Inferior parietal cortex (tissue), 1 donor: ENCODE measurements around the gene FAM162B.
A peak's percentile ranks its signal among the peaks of the same experiment; 100 is the strongest.
"Not testable (repeated sequence)": the region's sequence is repeated elsewhere in the genome, so short reads cannot be mapped to it uniquely, and the experiment has no call there.

Experiments
- DNase-seq: peaks from one replicate; pipeline ENCODE4 v3.0.0-alpha.2; 2016; ENCODE audit errors: extremely low spot score

FAM162B gene

GRCh38 chr6:116764961-116765841 is at the start of gene FAM162B:
TSS of gene FAM162B (minus strand) at chr6:116765719. CDS start at chr6:116765576, 143 bp downstream.
- DNase-seq = no peak

DNA sequence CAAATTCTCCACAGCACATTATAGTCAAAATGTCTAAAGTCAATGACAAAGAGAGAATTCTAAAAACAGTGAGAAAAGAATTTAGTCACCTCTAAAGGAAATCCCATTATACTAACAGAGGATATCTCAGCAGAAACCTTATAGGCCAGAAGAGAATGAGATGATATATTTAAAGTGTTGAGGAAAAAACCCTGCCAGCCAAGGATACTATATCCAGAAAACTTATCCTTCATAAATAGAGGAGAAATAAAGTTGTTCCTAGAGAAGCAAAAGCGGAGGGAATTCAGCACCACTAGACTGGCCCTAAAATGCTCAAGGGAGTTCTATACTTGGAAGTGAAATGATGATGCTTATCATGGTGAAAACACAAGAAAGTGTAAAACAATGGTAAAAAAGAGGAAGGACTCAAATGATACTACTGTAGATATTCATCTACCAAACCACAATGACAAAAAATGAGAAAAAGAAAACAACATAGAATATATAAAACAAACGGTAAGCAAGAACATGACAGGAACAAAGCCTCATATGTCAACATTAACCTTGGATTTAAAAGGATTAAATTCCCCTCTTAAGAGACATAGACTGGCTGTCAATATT is 46.6 kb upstream of the FAM162B start:
- no peak for DNase-seq

DNA sequence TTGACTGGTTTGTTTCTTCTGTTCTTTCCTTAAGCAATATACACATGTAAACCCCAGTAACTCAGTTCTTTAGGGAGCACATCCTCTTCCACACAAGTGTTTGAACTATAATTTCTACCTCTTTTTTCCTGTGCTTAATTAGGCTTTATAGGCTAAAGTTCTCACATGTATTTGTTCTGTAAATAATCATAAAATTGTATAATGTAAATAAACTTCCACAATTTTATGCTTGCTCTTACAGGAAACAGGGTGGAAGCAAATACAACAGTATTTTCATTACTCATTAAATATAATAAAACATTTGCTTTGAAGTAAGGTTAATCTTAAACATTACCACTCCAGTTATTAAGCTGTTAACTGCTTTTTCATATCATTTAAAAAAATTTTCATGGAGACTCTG is 36.5 kb upstream of the FAM162B start:
- DNase-seq = no peak

DNA sequence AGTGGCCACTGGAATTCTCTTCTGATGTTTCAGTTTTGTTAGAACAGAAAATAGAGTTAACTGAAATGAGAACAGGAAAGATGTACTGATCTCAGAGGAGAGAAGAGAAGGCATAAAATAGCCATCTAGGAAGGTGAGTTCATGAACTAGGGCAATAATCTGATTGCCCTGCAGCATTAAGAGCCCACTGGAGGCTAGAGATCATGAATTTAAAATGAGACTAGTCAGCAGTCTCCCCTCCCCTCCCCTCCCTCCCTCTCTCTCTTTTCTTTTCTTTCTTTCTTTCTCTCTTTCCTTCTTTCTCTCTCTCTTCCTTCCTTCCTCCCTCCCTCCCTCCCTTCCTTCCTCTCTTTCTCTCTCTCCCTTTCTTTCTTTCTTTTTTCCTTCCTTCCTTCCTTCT is 34.4 kb upstream of the FAM162B start:
- no peak for DNase-seq

DNA sequence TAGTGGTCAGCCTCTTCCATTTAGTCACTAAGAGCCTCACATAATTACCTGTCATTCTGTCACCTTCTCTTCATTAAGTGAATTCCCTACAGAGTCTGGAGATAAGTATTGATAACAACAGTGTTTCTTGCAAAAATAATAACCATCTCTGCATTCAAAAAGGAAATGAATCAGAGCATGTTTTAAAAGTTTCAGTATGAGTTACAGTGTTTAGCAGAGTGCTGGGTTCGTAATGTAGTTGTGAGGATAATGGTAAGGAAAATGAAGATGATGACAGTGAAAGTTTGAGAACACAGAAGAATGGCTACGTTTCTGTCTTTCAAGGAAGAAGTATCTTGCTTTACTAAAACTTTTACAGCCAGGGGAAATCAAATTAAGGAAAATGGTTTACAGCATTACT is 32.1 kb upstream of the FAM162B start:
- DNase-seq = no peak

- no peak for DNase-seq
These were observed 27.7 kb upstream of the FAM162B start for GRCh38 chr6:116793224-116793623.

DNA sequence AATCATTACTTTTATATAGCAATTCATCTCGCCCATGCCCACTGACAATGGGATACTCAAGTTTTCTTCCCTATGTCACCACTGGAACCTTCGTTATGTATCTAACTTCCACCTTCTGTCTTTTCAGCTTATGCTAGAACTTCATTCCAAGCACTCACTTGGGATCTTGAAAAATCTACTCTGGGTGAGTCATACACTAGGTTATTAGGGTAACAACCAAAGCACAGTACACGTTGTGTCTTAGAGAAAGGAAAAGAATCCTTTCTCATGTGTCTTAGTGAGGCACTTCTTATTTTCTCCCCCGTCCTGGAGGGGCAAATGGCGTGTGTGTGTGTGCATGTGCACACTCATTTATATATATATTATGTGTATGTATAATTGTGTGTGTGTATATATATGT is 18.3 kb upstream of the FAM162B start:
- no peak for DNase-seq

GRCh38 chr6:116779573-116780164 is 14.2 kb upstream of the FAM162B start:
- peak; percentile 73 for DNase-seq

- DNase-seq = no peak
These were observed 8.4 kb upstream of the FAM162B start for GRCh38 chr6:116773886-116774285.

- no peak for DNase-seq
These were observed 6.9 kb upstream of the FAM162B start for GRCh38 chr6:116772450-116772849.

GRCh38 chr6:116767715-116768114 is 2.2 kb upstream of the FAM162B start:
- no peak for DNase-seq

- no peak for DNase-seq
These were observed 1.1 kb upstream of the FAM162B start for GRCh38 chr6:116766506-116767176.

DNA sequence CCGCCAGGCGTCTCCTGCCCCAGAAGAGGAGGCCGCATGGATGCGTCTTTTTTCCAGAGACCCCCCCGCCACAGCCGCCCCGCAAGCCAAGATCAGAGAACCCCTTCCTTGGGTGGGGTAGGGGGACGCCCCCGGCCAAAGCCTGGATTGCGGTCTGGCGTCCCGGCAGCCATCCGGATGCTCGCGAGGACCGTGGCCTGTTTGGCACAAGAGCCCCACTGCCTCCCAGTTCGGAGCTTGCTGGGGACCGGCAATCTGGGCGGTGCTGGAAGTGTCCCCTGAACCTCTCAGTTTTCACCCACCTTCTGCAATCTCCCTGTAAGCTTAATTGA is 924 bp downstream of the FAM162B start:
- no peak for DNase-seq

DNA sequence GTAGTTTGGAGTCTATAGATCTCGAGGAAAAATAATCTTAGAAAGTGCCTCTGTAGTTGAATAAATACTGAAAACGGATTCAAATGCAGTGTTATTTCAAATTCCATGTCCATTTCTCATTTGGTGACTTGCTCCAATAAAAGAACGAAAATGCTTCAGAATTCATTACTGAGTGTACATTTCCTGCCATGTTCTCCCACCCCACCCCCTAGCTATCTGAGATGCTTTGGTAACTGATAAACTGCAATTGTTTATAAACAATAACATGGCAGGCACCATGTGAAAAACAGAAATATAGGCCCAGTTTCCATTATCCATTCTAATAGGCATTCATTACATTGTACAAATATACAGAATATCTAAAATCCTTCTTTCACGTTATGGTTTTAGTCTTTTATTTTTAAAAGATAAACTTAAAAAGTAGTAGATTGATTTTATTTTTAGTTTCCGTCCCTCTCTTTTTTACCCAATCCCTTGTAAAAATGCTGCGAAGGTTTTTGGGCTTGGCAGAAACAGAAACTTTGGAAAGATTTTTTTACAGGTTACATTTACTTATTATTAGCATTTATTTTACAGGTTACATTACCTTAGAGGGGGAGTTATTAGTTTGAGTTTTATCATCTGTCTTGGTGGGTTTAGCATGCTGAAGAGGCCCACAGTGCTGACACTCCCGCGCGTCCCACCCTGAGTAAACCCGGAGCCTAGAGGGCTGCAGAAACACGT is 1.5 kb downstream of the FAM162B start:
- DNase-seq = no peak

- DNase-seq = no peak
These were observed 2.5 kb downstream of the FAM162B start for GRCh38 chr6:116763048-116763447.

GRCh38 chr6:116762235-116762634 is 3.3 kb downstream of the FAM162B start:
- no peak for DNase-seq

DNA sequence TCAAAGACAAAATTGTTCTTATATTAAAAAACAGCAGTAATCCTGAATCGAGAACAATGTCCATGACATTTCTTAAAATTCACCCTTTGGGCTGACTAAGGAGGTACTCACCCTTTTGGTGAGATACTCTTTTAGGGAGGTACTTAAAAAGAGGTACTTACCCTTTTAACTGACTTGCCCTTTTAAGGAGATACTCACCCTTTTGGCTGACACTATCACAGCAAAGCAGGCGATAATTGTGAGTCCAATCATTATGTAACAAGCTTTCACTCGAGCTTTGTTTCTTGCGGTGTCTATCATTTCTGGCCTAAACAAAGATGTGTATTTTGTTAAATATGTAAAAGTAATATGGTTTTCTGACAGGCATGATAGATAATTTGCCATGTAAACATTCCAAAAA is 3.7 kb downstream of the FAM162B start:
- DNase-seq = no peak

DNA sequence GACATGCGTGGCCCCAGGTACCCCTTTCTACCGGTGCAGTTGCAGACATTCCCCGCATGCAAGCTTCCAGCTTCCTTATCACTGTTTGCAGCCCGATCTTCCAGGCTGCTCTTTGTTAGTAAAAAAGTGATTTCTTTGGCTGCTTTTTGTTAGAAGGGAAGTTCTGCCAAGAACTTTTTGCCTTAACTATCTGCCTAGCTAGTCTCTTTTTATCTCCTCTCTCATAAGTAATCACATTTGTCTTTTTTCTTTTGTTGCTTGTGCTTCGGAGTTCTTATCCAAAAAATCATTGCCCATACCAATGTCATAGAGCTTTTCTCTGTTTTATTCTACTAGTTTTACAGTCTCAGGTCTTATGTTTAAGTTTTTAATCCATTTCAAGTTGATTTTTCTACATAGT is 20.3 kb downstream of the FAM162B start:
- DNase-seq = no peak

- no peak for DNase-seq
These were observed 23.9 kb downstream of the FAM162B start for GRCh38 chr6:116741571-116741970.

DNA sequence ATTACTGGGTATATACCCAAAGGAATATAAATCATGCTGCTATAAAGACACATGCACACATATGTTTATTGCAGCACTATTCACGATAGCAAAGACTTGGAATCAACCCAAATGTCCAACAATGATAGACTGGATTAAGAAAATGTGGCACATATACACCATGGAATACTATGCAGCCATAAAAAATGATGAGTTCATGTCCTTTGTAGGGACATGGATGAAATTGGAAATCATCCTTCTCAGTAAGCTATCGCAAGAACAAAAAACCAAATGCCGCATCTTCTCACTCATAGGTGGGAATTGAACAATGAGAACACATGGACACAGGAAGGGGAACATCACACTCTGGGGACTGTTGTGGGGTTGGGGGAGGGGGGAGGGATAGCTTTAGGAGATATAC is 25.0 kb downstream of the FAM162B start:
- not testable (repeated sequence) for DNase-seq

- no peak for DNase-seq
These were observed 28.5 kb downstream of the FAM162B start for GRCh38 chr6:116737004-116737403.

DNA sequence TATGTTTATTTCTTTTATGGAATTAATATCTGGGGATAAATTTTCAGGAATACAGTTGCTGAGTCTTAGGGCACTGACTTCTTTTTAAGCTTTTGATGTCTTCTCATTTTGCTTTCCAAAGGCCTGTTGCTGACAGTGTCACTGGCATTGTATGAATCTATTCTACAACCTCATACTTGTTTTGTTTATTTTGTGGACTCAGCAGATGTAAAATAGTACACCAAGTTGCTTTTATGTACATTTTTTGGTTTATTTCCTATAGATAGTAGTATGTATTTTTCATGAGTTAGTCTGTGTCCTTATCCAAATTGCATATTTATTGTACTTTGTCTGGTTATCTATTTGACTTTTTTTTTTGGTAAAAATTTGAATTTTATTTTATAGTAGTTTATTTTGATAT is 35.0 kb downstream of the FAM162B start:
- no peak for DNase-seq
